ENCODE measurements around the gene CDCP1.

DNA sequence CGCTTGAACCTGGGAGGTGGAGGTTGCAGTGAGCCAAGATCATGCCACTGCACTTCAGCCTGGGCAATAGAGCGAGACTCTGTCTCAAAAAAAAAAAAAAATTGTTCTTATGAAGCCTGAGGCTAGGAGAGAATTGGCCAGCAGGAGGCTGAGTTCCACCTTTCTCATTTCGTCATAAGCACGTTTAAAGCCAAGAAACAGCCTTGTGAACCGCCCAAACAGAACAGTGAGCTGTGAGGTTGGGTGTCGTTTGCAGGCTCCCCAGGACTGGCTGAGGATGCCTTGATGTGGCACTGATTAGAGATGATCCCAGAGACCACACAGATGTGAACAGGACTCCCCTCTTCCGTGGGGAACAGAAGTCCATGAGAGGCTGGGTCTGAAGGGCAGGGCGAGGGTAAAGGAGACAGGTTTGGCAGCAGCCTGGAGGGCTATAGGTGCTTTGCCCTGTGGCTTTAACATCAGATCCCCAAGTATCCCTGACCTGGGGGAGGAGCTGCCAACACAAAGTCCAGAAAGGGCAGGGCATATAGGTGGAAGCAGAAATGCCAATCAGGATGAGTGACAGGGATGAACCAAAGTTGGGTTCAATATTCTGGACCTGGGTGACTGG, 67.2 kb downstream of the CDCP1 start:
- TF ChIP-seq, protein P1, sequence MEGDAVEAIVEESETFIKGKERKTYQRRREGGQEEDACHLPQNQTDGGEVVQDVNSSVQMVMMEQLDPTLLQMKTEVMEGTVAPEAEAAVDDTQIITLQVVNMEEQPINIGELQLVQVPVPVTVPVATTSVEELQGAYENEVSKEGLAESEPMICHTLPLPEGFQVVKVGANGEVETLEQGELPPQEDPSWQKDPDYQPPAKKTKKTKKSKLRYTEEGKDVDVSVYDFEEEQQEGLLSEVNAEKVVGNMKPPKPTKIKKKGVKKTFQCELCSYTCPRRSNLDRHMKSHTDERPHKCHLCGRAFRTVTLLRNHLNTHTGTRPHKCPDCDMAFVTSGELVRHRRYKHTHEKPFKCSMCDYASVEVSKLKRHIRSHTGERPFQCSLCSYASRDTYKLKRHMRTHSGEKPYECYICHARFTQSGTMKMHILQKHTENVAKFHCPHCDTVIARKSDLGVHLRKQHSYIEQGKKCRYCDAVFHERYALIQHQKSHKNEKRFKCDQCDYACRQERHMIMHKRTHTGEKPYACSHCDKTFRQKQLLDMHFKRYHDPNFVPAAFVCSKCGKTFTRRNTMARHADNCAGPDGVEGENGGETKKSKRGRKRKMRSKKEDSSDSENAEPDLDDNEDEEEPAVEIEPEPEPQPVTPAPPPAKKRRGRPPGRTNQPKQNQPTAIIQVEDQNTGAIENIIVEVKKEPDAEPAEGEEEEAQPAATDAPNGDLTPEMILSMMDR (IDR thresholded peaks at IDR 0.05): no peak
- TF ChIP-seq POLR2A (IDR thresholded peaks at IDR 0.05): no peak
